Right ventricle myocardium inferior (tissue), 1 donor: ENCODE measurements around the gene PYGL. TPM values are rescaled to one million over a fixed set of nuclear protein-coding genes. Genes with fewer than 3 reads are reported as not detected.
A peak's percentile ranks its signal among the peaks of the same experiment; 100 is the strongest.
"Not testable (repeated sequence)": the region's sequence is repeated elsewhere in the genome, so short reads cannot be mapped to it uniquely, and the experiment has no call there.

ENCODE experiments used
- ATAC-seq: fragments of 200-7000 bp; cut with Tn5 transposase; one replicate; pipeline ENCODE4 v1.9.1; 2020; ENCODE audit warnings: mild to moderate bottlenecking, moderate library complexity
- DNase-seq: peaks from one replicate; pipeline ENCODE4 v3.0.0; 2021; ENCODE audit errors: missing footprints
- intact Hi-C: fragments of 100-400 bp; cut with DNase I; formaldehyde crosslinking; loops from one replicate; pipeline ENCODE4 v1.11.0; 2022
- total RNA-seq: library from RNA; stranded (reverse); fragmentation: NEBNext Ultra II Directional; extraction: Animal tissue kit (Norgen Biotek cat#: 25700); gene quantifications from one replicate; pipeline ENCODE4 v1.2.1, GENCODE V29; 2021
- donor health status: DM: no; HTN: yes; CAD: no; lungs with severe emphysema.

PYGL gene
- total RNA-seq, 1 donor from 2014 or later = 9.8 TPM

DNA sequence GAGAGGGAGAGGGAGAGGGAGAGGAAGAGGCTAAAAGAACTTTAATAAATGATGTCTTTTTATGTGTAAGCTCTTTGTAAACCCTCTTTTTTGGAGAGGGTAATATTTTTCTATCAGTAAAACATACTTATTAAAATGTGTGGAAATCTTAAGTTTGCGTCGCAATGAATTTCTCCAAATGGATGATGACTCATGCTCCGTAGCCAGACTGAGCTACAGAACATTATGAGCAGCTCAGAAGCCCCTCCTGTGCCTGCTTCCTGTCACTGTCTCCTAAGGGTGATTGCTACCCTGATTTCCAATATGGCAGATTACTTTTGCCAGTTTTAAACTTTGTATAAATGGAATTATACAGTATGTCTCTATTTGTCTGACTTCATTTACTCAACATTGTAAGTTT, 13.0 kb upstream of the PYGL start:
- intact Hi-C loops = loop anchor here (10.0 kb wide), 1 partner anchor 138 kb away; the partner anchor contains the start of gene TRIM9
- DNase-seq (no peak), ATAC-seq (no peak)

DNA sequence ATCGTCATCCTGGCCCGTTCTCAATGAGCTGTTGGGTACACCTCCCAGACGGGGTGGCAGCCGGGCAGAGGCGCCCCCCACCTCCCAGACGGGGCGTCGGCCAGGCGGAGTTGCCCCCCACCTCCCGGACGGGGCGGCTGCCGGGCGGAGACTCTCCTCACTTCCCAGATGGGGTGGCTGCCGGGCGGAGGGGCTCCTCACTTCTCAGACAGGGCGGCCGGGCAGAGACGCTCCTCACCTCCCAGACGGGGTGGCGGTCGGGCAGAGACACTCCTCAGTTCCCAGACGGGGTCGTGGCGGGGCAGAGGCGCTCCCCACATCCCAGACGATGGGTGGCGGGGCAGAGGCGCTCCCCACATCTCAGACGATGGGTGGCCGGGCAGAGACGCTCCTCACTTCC, 12.1 kb upstream of the PYGL start:
- intact Hi-C loops = loop anchor here (10.0 kb wide), 1 partner anchor 138 kb away; the partner anchor contains the start of gene TRIM9
- ATAC-seq, DNase-seq: not testable (repeated sequence)

DNA sequence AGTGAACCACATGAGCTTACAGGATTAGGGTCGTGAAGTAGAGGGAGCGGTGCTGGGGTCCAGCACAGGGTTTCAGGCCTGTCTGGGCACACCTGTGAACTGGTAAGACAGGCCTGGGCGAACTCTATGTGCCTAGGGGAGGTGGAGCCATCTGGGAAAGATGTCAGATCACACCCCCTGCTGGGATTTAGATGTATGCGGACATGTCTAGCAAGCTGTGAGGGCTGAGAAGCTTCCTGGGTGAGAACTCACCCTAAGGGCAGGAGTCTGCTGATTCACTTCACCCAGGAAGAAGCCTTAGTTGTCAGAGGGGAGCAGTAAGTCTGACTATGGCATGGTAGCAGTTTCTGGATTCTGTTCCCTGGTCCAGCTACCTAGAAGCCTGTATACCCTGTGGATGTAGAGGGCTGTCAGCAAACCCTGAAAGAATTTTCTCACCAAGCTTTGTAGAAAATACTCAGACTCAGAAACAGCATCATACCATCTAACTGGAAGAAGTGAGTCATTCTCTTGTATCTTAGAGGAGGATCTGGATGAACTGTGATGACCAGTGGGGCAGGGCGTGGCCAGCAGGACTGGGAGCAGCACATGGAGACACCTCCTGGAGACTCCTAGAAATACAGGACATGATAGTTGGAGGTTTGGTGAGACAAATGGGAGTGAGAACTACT, 11.2 kb upstream of the PYGL start:
- DNase-seq (peak; percentile 79), ATAC-seq (no peak)
- intact Hi-C loops = loop anchor here (1.0 to 10.0 kb wide), 2 partner anchors 139 to 264 kb away; partner anchors contain the start of gene TRIM9

DNA sequence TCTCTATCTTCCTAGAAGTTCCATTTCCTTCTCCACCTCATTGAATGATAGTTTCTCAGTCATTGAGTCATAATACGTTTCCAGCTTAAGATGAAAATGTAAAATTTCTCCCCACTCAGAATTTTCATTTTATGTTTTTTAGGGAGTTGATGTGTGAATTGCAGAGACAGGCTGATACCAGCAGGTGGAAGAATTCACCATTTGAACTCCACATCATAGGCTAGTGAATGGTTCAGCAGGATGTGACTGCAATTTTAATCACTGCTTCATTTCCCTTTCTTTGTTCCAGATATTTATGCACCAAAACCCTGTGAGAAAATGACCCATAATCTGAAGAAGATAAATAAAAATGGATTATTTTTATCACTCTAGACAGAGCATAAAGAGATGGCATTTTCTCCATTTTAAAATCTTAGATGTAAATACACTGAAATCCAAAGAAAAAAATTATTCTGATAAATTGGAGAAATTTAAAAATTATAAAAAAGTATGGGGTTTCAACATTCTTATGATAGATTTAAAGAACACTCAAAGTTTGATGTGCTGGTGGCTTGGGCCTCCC, 10.6 kb upstream of the PYGL start:
- ATAC-seq = peak; percentile 69
- DNase-seq = no peak
- intact Hi-C loops = loop anchor here (1.0 to 10.0 kb wide), 2 partner anchors 140 to 264 kb away; partner anchors contain the start of gene TRIM9

DNA sequence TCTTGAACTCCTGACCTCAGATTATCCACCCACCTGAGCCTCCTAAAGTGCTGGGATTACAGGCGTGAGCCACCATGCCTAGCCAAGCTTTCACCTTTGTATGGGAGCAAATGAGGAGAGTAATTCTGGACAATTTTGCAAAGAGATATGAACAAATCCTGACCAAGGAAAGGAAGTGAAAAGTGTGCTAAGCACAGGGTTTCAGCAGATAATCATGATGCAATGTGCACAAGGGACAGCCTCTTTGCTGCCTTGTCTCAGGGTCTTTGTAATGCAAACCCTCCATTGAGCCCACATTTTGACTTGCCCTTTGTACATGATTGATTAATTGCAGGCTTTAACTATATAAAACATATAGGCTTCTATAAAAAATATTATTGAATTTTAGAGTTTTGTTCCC, 9.2 kb upstream of the PYGL start:
- DNase-seq (no peak), ATAC-seq (no peak)
- intact Hi-C loops = loop anchor here (10.0 kb wide), 1 partner anchor 141 kb away; the partner anchor contains the start of gene TRIM9

DNA sequence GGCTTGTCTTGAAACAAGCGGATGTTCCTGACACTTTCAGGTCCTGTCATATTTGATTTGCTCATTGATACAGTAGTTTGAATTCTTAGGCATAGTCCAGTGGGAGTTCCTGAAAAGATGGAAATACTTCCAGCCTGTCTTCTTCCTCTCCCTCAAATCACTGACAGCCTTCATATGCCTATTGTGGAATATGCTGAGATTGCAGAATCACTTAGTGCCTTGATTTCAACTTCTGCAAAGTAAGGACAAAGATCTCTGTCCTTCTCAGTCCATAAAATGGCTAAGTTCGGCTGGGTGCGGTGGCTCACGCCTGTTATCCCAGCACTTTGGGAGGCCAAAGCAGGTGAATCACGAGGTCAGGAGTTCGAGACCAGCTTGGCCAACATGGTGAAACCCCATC, 6.7 kb upstream of the PYGL start:
- ATAC-seq = no peak
- DNase-seq = no peak
- intact Hi-C loops = loop anchor here (10.0 kb wide), 1 partner anchor 144 kb away; the partner anchor contains the start of gene TRIM9

DNA sequence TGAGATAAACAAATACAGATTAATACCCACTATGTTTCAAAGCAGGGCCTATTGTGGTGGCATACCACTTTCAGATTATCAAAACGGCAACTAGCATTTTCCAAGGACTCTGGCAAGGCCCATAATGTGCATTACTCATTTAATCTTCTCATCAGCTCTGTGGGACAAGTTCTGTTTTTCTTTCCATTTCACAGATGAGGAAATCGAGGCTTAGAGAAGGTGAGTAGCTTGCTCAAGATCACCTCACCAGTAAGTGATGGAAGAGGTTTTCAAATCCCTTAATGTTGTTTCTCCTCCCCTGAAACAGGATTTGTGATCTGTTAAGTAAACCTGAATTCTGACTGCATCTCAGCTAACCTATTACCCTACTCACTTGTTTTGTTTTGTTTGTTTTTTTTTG, 3.9 kb upstream of the PYGL start:
- intact Hi-C loops = no loop called here
- DNase-seq (no peak), ATAC-seq (no peak)

DNA sequence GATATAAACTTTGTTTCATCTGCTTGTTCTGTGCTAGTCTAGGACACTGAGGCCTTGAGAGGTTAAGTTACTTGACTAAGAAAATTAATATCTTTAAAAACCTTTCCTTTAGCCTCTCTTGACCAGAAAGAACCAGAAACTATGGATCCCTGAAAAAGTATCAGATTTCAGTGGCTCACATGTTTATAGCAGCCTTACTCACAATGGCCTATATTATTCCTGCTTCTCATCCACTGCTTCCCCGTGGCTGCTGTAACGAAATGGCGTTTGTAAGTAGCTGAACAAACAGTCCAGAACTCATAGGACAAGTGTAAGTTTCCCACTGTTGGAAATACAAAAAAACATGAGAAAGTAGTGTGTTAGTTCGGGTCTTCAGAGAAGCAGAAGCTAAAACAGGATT, 3.2 kb upstream of the PYGL start:
- DNase-seq = no peak
- intact Hi-C loops = no loop called here
- ATAC-seq = no peak

DNA sequence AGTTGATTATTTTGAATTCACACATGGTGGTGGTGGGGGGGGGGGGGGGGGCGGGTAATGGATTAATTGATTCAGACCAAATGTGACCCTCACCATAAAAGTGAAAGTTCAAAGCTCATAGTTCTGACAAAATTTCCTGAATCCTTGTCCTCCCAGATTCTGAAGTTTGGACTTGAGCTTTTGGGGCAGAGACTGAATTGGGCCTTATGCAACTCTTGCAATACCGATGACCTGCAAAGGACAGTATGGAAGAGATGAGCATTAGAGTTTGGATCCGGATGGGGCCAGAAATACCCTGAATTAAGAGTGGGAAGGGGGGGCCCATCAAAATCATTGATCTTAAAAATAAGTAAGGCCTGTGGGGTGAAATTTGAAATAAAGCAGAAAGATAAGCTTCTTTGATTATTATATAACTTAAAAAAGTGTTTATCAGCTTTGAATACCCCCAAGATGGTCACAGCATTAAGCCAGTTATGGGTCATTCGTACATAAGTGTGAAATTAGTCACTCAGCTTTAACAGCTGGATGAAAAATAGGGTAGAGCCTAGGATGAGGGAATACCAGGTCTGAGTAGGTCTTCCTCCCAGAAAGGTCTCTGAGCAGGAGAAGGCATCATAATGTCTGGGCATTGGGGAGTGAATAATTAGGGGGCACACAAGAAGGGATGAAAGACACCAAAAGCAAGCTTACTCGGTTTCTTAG, 2.1 kb upstream of the PYGL start:
- ATAC-seq = no peak
- intact Hi-C loops = no loop called here
- DNase-seq = no peak

DNA sequence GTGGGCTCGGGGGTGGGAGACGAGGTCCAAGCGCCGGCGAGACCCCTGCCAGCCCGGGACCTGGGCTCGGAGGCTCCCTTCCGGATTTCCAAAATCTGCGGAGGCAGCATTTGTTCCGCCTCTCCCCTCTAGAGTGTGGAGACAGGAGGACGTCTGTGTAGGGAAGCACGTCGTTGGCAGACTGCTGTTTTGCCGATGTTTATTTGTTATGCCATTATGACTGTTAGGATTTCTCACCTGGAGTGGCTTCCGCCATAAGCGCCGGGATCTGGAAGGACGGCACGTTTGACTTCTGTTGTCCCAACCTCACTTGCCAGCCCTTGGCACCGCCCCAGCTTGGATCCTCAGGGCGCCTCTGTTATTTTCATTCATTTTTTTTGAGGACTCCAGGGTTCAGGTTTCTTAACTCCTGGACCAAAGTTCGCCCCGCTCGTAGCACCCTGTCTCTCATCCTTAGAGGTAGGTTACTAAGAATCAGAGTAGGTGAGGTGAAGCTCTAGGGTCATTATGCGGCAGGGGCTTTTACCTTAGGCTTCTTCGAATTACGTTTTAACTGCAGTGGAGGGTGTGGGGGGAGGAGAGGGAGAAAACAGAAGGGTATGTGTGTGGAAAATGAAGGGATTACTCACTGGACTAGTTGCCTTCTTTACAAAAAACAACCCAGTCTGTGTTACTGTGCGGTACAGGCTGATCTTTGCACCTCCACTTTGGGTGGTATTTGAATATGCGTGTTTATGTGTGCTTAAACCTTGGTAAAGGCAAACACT, 547 bp upstream of the PYGL start:
- peak; percentile 75 for DNase-seq
- intact Hi-C loops = no loop called here
- ATAC-seq = peak; percentile 66

DNA sequence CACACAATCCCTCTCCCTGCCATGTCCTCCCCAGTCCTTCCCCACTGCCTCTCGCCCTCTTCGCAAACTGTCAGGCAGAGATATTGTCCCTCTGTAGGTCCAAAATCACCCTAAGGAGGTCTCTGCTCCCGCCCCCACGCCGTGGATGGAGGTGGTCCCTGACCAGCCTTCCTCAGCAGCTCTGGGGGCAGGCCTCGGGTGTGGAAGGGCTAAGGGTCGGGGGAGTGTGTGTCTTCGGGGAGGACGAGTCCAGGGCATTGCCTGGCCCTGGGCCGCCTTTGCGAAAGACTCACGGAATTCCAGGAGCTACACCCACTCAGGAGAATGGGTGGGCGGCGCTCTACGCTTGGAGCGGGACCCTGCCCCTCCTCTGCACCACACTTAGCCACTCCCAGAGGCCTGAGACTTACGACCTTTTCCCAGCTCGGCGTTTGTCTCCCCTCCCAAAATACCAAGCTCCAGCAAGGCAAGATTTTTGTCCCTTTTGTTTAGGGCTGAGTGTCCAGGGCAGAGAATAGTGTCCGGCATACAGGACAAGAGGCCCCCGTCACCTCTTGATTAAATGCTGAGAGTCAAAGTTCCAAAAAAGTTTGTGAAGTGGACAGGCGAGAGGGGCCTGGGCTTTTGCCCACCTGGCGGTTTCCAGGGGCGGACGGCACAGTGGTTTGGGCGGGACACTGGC, 881 bp downstream of the PYGL start:
- intact Hi-C loops = no loop called here
- DNase-seq (peak; percentile 84), ATAC-seq (peak; percentile 79)

DNA sequence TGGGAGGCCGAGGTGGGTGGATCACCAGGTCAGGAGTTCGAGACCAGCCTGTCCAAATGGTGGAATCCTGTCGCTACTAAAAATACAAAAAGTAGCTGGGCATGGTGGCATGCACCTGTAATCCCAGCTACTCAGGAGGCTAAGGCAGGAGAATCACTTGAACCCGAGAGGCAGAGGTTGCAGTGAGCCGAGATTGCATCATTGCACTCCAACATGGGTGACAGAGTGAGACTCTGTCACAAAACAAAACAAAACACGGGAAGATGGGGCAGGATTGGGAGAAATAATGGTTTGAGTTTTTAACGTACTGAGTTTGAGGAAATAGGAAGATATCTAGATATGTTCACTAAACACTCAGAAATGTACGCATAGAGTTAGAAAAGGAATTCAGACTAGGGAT, 2.6 kb downstream of the PYGL start:
- intact Hi-C loops, DNase-seq: not testable (repeated sequence)

DNA sequence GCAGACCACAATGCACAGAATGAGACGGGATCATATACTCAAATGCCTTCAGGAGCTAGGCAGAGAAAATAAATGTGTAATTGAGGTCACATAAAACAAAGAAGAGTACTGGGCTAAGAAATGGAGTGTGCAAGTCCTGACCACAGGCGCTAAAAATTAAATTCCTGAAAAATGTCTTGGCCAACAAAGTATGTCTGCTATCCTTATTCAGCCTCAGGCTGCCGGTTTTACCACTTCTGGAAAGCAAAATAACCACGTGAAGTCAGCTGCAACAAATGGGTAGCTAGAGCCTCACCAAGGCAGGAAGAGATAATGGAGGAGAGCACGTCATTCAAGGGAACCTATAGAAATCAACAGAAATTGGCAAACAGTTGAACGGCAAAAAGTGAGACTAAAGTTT, 3.1 kb downstream of the PYGL start:
- ATAC-seq = no peak
- intact Hi-C loops = no loop called here
- DNase-seq = no peak

More for the DNA sequence above, 2.6 kb downstream of the PYGL start:
- ATAC-seq = not testable (repeated sequence)

DNA sequence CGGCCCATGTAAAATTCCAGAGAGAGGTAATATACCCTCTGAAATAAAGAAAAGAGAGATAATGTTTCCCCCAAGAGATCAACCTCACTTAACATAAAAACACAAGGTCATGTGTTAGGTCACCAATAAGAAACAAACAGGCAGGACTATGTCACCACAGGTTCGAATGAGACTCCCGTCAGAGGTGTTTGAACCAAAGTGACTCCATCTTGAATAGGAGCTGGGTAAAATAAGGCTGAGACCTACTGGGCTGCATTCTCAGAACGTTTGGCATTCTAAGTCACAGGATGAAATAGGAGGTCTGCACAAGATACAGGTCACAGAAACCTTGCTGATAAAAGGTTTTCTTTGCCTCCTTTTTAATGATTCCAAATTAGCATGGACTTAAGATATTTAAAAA, 6.5 kb downstream of the PYGL start:
- no peak for ATAC-seq
- no peak for DNase-seq
- intact Hi-C loops = no loop called here

DNA sequence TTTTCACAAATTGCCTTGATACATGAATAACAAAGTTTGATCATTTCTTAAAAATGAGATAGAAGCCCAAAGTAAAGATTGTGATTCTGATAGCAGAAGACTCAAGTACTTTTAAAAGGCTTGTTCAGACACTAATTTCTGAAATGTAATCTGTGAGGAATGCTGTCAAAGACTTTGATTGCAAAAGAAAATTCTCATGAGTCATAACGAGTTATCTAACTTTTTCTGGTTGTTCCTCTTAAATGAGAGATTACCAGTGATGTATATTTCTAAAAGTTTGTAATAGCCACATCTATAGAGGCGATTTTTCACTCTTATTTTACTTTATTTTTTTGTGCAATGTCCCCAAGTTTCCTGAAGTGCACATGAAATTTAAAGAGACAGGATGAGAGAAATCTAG, 7.0 kb downstream of the PYGL start:
- intact Hi-C loops = no loop called here
- no peak for ATAC-seq
- DNase-seq = no peak

DNA sequence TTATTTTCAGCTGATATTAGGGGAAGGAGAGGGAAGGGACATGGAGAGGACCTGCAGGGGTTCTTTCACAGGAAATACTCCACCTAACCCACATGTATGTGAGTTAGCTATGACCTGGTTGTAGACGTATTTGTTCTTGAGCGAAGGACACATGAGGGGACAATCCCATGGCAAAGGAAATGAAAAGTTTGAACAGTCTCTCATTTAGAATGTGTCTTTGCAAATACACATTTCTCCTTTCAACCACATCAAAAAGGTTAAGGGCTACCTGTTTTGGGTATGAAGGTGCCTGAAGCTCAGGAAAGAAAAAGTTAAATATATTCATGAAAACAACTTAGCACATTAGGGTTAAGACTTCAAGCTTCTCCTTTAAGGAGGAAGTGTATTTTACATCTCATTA, 7.4 kb downstream of the PYGL start:
- no peak for ATAC-seq
- DNase-seq = no peak
- intact Hi-C loops = no loop called here

DNA sequence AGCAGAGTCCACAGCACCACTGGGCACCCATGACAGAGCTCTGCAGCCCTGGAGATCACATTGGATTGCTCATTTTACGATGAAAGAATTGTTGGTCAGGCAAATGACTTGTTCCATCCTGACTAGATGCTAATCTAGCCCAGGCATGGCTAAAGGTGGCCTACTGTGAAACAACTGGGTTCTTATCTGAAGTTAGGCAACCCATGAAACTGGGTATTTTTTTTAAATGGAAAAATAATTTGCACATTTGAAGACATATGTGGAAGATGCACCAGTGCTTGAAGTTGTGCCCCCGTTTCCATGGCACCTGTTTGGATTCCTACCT, 8.3 kb downstream of the PYGL start:
- ATAC-seq (no peak), DNase-seq (no peak)
- intact Hi-C loops = no loop called here

DNA sequence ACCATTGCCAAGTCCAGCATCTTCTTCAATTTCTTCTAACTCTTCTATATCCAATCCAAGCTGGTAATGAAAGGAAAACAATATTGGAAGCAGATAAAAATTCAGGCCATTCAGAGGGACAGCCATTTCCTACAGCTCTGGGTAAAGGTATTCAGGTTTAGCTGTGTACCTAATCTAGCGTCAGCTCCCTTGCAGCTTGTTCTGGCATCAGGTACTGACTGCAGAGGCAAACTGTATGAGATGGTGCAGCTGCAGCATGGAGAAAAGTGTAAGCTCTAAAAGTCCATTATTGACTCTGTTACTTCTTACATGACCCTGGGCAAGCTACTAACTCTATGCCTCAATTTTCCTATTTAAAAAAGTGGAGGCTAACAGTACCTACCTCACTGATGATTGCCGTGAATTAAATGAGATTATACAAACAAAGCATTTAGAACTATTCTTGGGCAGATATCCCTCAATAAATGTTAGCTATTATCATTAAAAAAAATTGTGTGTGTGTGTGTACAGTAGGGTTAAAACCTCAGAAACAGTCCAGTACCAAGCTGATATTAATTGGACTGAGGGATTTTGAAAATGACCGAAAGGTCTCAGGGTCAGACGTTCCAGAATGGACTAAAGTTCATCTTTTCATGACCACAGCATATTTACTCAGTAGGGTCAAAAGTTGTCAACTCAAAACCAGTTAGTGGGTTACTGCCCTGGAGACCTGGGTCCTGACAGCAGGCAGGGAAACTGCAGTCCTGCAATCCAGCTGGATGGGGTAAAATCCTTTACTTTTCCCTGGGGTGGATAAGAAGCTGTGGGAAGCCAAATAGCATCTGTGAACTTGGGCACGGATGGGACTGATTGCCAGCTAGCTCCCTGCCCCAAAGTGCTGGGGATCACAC, 8.9 kb downstream of the PYGL start:
- no peak for DNase-seq
- ATAC-seq = no peak
- intact Hi-C loops = no loop called here
